D721Med (cell line): Measurements from ENCODE around the gene IL15RA.
"Not testable (repeated sequence)": the region's sequence is repeated elsewhere in the genome, so short reads cannot be mapped to it uniquely, and the experiment has no call there.

Experiments used
- DNase-seq: peaks from one replicate; pipeline ENCODE4 v3.0.0; 2011; ENCODE audit warnings: low spot score; ENCODE audit not compliant: insufficient read length
- FAIRE-seq: peaks from 2 replicates; lab custom pipeline; 2011; peaks lifted over from hg19 to GRCh38; lab: Jason Lieb, UNC
- CTCF ChIP-seq: IDR thresholded peaks from 2 replicates; pipeline ENCODE4 v1.5.1; 2012; ENCODE audit warnings: mild to moderate bottlenecking, control low read depth; ENCODE audit not compliant: insufficient read depth; ENCODE audit errors: missing control alignments

IL15RA gene

GRCh38 chr10:6005856-6006395 is 28.6 kb upstream of the IL15RA start:
- no peak for TF ChIP-seq CTCF
- no peak for FAIRE-seq

GRCh38 chr10:6005161-6005804 is 27.9 kb upstream of the IL15RA start:
- DNase-seq, FAIRE-seq: not testable (repeated sequence)

More at GRCh38 chr10:6005856-6006395, 28.6 kb upstream of the IL15RA start:
- DNase-seq = no peak

- DNase-seq = no peak
- TF ChIP-seq CTCF = no peak
- FAIRE-seq = no peak
These were observed 25.6 kb upstream of the IL15RA start for GRCh38 chr10:6002809-6003510.

GRCh38 chr10:5999440-6000165 is 22.3 kb upstream of the IL15RA start:
- DNase-seq (no peak), FAIRE-seq (no peak)

GRCh38 chr10:5996696-5997095 is 19.4 kb upstream of the IL15RA start:
- TF ChIP-seq CTCF = no peak
- FAIRE-seq = no peak
- DNase-seq = no peak

More at GRCh38 chr10:5999440-6000165, 22.3 kb upstream of the IL15RA start:
- no peak for TF ChIP-seq CTCF

- TF ChIP-seq CTCF = no peak
- no peak for FAIRE-seq
- no peak for DNase-seq
These were observed 15.1 kb upstream of the IL15RA start for GRCh38 chr10:5992398-5992797.

GRCh38 chr10:5991708-5992107 is 14.4 kb upstream of the IL15RA start:
- no peak for DNase-seq
- TF ChIP-seq CTCF = no peak
- no peak for FAIRE-seq
